HG03521 (cell line): ENCODE results near the gene RACGAP1.
"Not testable (repeated sequence)": the region's sequence is repeated elsewhere in the genome, so short reads cannot be mapped to it uniquely, and the experiment has no call there.

Source experiments
- ATAC-seq: cut with Tn5 transposase; IDR thresholded peaks from one replicate; pipeline ENCODE4 v1.9.1; 2021; ENCODE audit warnings: mild to moderate bottlenecking, moderate library complexity; ENCODE audit not compliant: unreplicated experiment

The RACGAP1 gene

DNA sequence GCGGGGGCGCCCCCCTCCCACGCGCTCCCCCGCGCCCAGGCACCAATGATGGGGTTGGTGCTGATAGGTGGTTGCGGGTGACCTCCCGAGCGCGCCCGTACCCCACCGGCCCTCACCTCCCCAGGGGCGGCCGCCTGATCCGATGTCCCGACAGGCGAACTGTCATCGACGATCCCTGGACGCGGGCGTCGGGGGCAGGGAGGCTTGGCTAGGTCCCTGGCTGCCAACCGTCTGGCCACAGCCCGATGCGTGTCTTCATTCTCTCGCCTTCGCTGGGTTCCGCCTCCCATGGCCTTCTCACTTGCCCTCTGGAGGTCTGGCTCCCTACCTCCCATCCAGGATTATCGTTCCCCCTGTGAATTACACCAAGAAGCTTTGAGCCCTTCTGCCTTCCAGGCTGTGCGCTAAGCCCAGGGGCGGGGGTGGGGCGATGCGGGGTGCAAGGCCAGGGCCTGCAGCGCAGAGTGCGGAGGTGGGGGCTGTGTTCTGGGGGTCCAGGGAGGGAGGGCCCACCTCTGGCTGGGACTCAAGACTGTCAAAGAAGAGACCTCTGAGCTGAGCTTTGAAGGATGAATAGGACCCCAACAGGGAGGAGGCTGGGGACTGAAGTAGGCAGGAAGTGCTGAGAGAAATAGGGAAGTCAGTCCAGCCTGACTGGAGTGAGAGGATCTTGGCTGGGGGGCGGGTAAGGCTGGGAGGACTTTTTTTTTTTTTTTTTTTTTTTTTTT, 7.7 kb upstream of the RACGAP1 start:
- no peak for ATAC-seq

- no peak for ATAC-seq
These were observed 7.2 kb upstream of the RACGAP1 start for GRCh38 chr12:50032515-50032853.

DNA sequence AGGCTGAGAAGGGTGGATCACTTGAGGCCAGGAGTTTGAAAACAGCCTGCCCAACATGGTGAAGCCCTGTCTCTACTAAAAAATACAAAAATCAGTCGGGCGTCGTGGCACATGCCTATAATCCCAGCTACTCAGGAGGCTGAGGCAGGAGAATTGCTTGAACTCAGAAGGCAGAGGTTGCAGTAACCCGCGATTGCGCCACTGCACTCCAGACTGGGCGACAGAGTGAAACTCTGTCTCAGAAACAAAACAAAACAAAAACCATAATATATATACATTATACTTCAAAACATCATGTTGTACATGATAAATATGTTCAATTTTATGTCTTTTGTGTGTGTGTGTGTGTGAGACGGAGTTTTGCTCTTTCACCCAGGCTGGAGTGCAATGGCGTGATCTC, 5.2 kb upstream of the RACGAP1 start:
- ATAC-seq: not testable (repeated sequence)

GRCh38 chr12:50026691-50027090, 1.4 kb upstream of the RACGAP1 start:
- no peak for ATAC-seq

DNA sequence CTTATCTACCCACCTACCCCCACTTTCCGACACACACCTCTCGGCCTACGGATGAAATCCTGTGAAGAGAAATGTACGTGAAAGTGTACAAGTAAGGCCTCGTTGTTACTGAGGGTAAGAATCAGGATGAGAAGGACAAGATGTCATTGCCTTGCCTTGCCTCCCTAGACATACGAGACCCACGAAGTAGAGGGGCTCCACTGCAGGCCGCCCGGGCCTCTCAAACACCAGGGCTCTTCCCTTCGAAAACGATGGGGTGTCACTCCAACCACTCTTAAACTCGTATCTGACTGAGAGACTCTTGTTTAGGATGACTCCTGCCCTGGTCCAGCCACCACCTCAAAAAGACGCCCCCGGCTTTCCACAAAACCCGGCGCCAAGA, 498 bp downstream of the RACGAP1 start:
- ATAC-seq: no peak

DNA sequence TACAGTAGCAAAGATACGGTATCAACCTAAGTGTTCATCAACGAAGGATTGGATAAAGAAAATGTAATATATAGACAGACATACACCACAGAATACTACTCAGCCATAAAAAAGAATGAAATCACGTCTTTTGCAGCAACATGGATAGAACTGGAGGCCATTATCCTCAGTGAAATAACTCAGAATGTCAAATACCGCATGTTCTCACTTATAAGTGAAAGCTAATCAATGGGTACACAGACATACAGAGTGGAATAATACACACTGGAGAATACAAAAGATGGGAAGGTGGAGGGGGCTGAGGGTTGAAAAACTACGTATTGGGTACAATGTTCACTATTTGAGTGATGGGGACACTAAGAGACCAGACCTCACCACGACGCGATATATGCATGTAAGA, 1.1 kb downstream of the RACGAP1 start:
- no peak for ATAC-seq

GRCh38 chr12:50022903-50023302, 2.4 kb downstream of the RACGAP1 start:
- no peak for ATAC-seq

DNA sequence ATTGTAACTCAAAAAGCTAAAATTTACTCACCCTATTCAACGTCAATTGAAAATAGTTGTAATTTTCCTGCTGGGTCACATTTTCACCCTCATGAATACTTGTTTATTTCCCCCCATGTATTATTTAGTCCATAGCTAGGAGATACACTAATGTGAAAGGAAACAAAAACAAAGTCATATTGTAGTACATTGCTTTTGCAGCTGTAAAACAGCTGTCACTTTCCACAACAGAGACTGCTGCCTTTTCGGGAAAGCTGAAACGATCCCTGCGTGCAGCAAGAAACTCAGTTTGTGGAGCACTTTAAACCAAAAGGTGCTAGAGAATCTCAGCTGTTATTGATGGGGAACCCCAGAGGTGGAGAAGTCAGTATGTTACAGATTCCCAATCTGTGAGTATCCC, 4.3 kb downstream of the RACGAP1 start:
- no peak for ATAC-seq

- no peak for ATAC-seq
These were observed 5.8 kb downstream of the RACGAP1 start for GRCh38 chr12:50019524-50019923.

DNA sequence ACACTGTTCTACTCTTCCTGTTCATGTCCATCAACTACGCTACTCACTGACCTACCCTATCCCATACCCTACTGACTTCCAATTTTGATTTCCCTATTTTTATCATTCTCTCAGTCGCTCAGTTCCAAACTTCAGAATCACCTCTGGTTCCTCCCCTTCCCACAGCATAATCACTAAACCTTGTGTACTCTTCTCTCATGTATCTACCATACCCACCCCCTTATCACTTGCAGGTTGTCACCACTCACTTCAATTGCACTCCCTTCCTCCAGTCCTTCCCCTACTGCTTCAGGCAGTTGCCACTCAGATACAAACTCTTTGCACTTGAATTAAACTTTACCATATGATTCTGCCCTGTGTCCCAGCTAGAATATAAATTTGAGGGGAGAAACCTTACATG, 6.3 kb downstream of the RACGAP1 start:
- ATAC-seq: no peak

DNA sequence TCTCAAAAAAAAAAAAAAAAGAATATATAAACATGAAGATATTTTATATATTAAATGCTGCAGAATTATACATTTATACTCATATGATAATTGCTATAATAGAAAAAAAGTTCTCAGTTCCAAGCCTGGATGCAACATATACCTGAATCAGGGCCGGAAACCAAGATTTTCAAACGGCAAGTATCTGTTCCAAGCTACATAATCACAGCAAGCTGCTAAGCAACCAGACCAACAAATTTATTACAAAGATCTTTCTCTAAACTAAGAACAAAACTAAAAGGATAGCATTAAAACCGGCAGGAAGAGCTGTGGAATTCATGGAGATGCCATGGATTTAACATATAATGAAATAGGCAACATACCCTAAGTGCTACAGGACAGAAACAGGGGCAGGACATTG, 7.1 kb downstream of the RACGAP1 start:
- no peak for ATAC-seq

DNA sequence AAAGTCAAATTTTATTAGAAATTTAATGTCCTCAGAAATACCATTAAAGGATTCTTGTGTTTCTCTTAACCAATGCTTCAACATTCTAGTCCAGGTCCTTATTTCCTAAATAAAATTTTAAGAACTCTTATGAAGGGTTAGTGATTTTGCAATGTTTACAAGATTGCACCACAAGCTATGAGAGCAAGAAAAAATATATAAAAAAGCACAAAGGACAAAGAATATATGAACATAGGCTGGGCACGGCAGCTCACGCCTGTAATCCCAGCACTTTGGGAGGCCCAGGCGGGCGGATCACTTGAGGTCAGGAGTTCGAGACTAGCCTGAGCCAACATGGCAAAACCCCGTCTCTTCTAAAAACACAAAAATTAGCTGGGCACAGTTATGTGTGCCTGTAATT, 7.7 kb downstream of the RACGAP1 start:
- no peak for ATAC-seq

- ATAC-seq: no peak
These were observed 8.5 kb downstream of the RACGAP1 start for GRCh38 chr12:50016501-50017475.

- ATAC-seq: no peak
These were observed 11.0 kb downstream of the RACGAP1 start for GRCh38 chr12:50014342-50014741.

DNA sequence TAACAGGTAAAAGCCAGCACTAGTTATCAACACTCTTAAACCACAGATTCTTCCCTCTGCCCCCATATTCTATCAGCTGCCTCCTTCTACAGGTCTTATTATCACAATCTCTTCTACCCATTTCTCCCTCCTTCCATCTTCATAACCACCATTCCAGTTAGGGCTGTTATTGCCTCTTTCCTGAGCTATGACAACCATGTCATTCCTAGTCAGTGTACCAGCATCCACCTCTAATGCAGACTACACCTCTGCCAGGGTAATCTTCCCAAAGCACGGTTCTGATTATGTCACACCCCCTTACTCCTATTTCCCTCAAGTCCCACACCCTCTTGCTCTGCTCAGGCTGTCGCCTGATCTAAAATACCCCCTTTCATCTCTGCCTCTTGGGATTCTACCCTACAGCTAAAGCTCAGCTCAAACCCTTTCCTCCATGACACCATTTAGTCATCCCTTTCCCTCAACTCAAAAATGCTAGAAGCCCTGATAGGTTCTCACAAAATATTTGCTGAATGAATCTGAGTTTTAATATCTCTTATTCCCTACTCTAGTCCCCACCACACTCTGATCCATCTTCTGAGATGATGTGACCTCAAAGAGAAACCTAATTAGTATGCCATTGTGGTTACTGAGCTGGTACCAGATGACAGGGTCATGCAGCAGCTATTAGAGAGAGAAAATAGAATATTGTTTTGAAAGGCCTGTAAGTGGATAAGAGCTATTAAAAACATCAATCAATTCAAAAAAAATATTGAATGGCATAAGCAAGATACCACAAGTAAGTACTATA, 11.7 kb downstream of the RACGAP1 start:
- no peak for ATAC-seq

- no peak for ATAC-seq
These were observed 18.4 kb downstream of the RACGAP1 start for GRCh38 chr12:50006754-50007442.

- no peak for ATAC-seq
These were observed 19.0 kb downstream of the RACGAP1 start for GRCh38 chr12:50006280-50006679.

DNA sequence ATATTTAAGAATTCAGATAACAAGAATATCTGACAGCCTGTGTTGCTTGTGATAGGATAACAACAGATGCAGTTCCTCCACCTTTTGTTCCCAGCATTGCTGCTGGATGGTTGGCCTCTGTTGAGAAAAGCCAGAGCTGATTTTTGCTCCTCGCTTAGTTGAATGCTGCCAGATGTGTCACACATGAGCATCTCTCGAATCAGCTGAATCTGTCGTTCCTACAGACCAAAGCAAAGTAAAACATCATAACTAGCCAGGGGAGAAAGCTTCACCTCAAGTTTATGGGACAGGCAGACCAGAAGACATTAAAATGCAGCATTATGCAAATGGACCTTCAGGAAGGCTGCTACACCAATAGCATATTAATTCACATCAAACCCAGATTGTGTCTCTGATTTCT, 20.1 kb downstream of the RACGAP1 start:
- ATAC-seq: no peak

GRCh38 chr12:50004696-50005095, 20.6 kb downstream of the RACGAP1 start:
- no peak for ATAC-seq

DNA sequence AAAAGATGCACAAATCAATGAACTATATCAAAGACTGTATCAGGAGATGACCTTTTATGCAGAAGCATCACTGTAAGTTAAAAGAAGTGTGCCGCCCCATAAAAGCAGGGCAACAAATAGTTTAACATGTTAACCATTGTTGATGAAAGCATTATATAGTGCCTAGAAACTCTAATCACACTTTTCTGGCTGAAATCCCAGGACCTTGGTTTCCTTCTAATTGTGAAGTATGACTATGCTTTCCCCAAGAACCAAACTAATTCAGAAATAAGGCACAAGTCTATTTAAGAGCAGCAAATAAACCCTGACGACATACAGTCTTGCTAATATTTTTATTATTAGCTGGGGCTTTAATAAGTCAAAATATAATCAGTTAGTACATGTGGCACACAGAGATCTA, 21.7 kb downstream of the RACGAP1 start:
- ATAC-seq: no peak

DNA sequence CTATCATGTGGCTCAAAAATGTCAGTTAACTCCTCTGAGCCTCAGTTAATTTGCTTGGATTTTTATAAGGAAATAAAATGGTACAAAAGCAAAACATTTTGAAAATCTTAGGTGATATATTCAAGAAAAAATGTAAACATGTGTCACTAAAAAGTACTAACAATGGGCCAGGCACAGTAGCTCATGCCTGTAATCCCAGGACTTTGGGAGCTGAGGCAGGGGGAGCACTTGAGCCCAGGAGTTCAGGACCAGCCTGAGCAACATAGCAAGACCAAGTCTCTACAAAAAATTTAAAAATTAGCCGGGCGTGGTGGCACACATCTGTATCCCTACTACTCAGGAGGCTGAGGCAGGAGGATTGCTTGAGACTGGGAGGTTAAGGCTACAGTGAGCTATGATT, 26.8 kb downstream of the RACGAP1 start:
- no peak for ATAC-seq
